Panc1 (cell line): ENCODE results near the gene PRRG4. TPM values are rescaled to one million over a fixed set of nuclear protein-coding genes. Genes with fewer than 3 reads are reported as not detected.

Experiments
- ATAC-seq: fragments of 200-7000 bp; cut with Tn5 transposase; 2 replicates; pipeline ENCODE4 v1.9.1; 2020; ENCODE audit warnings: mild to moderate bottlenecking, moderate library complexity
- BruUV-seq: library from RNA; stranded (reverse); fragments of 400-500 nt; replicated peaks from 2 replicates; lab custom pipeline; 2021; lab: Mats Ljungman, UMichigan
- CTCF ChIA-PET: fragments of 300-600 bp; sonication (Branson Sonifier 250); formaldehyde crosslinking; loops from one replicate; lab custom pipeline; 2022; ENCODE audit warnings: antibody characterized with exemption; lab: Charles Lee
- POLR2A ChIA-PET: fragments of 300-600 bp; sonication (Branson Sonifier 250); formaldehyde crosslinking; loops from one replicate; lab custom pipeline; 2022; ENCODE audit warnings: antibody characterized with exemption; lab: Charles Lee
- DNase-seq: peaks from one replicate; pipeline ENCODE4 v3.0.0-alpha.2; 2010; ENCODE audit warnings: low read depth, low spot score
- H3K27ac ChIP-seq: 2 replicates; pipeline ENCODE4 v1.5.1; 2011; ENCODE audit warnings: mild to moderate bottlenecking, low read length, inconsistent platforms
- H3K27me3 ChIP-seq: fragments of 200-500 bp; sonication (Bioruptor generic); 2 replicates; pipeline ENCODE4 v1.6.0; 2014; ENCODE audit warnings: low read length, inconsistent platforms; ENCODE audit not compliant: control insufficient read depth, insufficient read depth
- H3K36me3 ChIP-seq: fragments of 200-500 bp; sonication (Bioruptor generic); 2 replicates; pipeline ENCODE4 v1.5.1; 2014; ENCODE audit warnings: inconsistent platforms, mild to moderate bottlenecking, low read length, moderate library complexity; ENCODE audit not compliant: control insufficient read depth, insufficient read depth
- H3K4me1 ChIP-seq: 2 replicates; pipeline ENCODE4 v1.5.1; 2011; ENCODE audit warnings: inconsistent platforms, mild to moderate bottlenecking, low read length, moderate library complexity; ENCODE audit not compliant: control insufficient read depth, insufficient read depth
- H3K4me3 ChIP-seq, 2 experiments: 2 replicates each; pipeline ENCODE4 v1.5.1; 2011 to 2012; ENCODE audit warnings: low read depth in 2 of 2, low read length in 2 of 2, mild to moderate bottlenecking in 2 of 2, inconsistent platforms in 1 of 2, moderate library complexity in 1 of 2
- H3K9me3 ChIP-seq: fragments of 200-500 bp; sonication (Bioruptor generic); 2 replicates; pipeline ENCODE4 v1.5.1; 2014; ENCODE audit warnings: low read depth, mild to moderate bottlenecking, inconsistent platforms, low read length, moderate library complexity; ENCODE audit not compliant: control insufficient read depth, insufficient read depth
- CTCF ChIP-seq: fragments of 450-650 bp; IDR thresholded peaks from 2 replicates; pipeline ENCODE4 v1.5.1; 2017; ENCODE audit warnings: mild to moderate bottlenecking
- POLR2AphosphoS5 ChIP-seq: IDR thresholded peaks from 2 replicates; pipeline ENCODE4 v1.6.1; 2012; ENCODE audit warnings: mild to moderate bottlenecking, low read depth, low read length, moderate library complexity
- REST ChIP-seq, 2 experiments: IDR thresholded peaks; 2 replicates each; pipeline ENCODE4 v1.6.1; 2011 to 2012; ENCODE audit warnings: low read depth in 2 of 2, control low read depth in 1 of 2, low read length in 1 of 2, mild to moderate bottlenecking in 1 of 2, moderate library complexity in 1 of 2; ENCODE audit not compliant: insufficient read depth in 1 of 2
- SIN3A ChIP-seq: IDR thresholded peaks from 2 replicates; pipeline ENCODE4 v1.6.1; 2012; ENCODE audit warnings: low read depth, mild to moderate bottlenecking, low read length, moderate library complexity, borderline replicate concordance; ENCODE audit not compliant: insufficient read depth
- TCF7L2 ChIP-seq: IDR thresholded peaks from 2 replicates; pipeline ENCODE4 v1.6.1; 2011; ENCODE audit warnings: mild to moderate bottlenecking, low read depth, low read length, inconsistent platforms
- in situ Hi-C: cut with HindIII; loops from 2 replicates; pipeline ENCODE4 v1.10.0; 2016; ENCODE audit warnings: low sequenced_read_pairs, low pct_unique_long_range_greater_than_20kb
- intact Hi-C: fragments of 100-400 bp; cut with micrococcal nuclease; formaldehyde crosslinking; loops from one replicate; pipeline ENCODE4 v1.10.0; 2022; ENCODE audit not compliant: unreplicated experiment
- total RNA-seq: library from RNA; stranded (reverse); gene quantifications from one replicate; pipeline ENCODE4 v1.2.1, GENCODE V29; 2021; ENCODE audit not compliant: unreplicated experiment

The PRRG4 gene
- total RNA-seq, 1 experiment from 2014 or later, result 0.87 TPM

GRCh38 chr11:32902089-32902665, 72.5 kb downstream of the PRRG4 start:
- Histone ChIP-seq H3K9me3 (no peaks in the 10 kb centered on the region), H3K27me3 (no peaks in the 10 kb centered on the region), H3K27ac (no peak overlapping the region), H3K36me3 (peaks cover 5% of the 10 kb centered on the region; the same call in 1 of the 2 replicates), H3K4me3 (no peak overlapping the region), H3K4me1 (no peaks in the 10 kb centered on the region)
- no TSS peak for BruUV-seq
- POLR2A ChIA-PET, result no interaction called here
- intact Hi-C loops, result no loop called here
- CTCF ChIA-PET, result interaction anchor here (1.2 kb wide), 1 partner anchor 60 kb away, joined by 3 read pairs; no protein-coding TSS in a partner anchor
- in situ Hi-C loops, result no loop called here
- TF ChIP-seq POLR2AphosphoS5 (no peak), REST (IDR thresholded peaks at IDR 0.05; ENCODE audit: insufficient read depth in 1 of 2, low read depth in 2 of 2, low read length in 1 of 2) (no peak), TCF7L2 (no peak), CTCF (no peak), SIN3A (no peak)
- DNase-seq (no peak), ATAC-seq (no peak)

GRCh38 chr11:32905028-32905667, 75.4 kb downstream of the PRRG4 start:
- POLR2A ChIA-PET, result no interaction called here
- in situ Hi-C loops, result no loop called here
- CTCF ChIA-PET, result interaction anchor here (0.7 kb wide), 1 partner anchor 127 kb away, joined by 4 read pairs; no protein-coding TSS in a partner anchor
- TF ChIP-seq REST (IDR thresholded peaks at IDR 0.05; ENCODE audit: insufficient read depth in 1 of 2, low read depth in 2 of 2, low read length in 1 of 2), result no peak
- no peak for TF ChIP-seq SIN3A
- no peak for TF ChIP-seq CTCF
- TF ChIP-seq TCF7L2, result no peak
- no peak for TF ChIP-seq POLR2AphosphoS5
- no peaks in the 10 kb centered on the region for H3K27me3 ChIP-seq
- no peak overlapping the region for H3K4me3 ChIP-seq
- DNase-seq, result no peak
- H3K36me3 ChIP-seq, result no peaks in the 10 kb centered on the region
- ATAC-seq, result no peak
- no peaks in the 10 kb centered on the region for H3K9me3 ChIP-seq
- H3K4me1 ChIP-seq, result no peaks in the 10 kb centered on the region
- H3K27ac ChIP-seq, result no peak overlapping the region
- BruUV-seq, result no TSS peak
- intact Hi-C loops, result no loop called here
